WTC11 (cell line): ENCODE measurements around the gene ST3GAL5. TPM values are rescaled to one million over a fixed set of nuclear protein-coding genes. Genes with fewer than 3 reads are reported as not detected.

Experiments
- ATAC-seq: fragments of 200-7000 bp; cut with Tn5 transposase; 2 replicates; pipeline ENCODE4 v1.10.0; 2021; ENCODE audit warnings: mild to moderate bottlenecking, moderate library complexity
- CTCF ChIA-PET: fragments of 300-600 bp; sonication (Branson Sonifier 250); formaldehyde crosslinking; loops from one replicate; lab custom pipeline; 2021; ENCODE audit warnings: antibody characterized with exemption; lab: Charles Lee
- POLR2A ChIA-PET: fragments of 350-600 bp; sonication (Branson Sonifier 250); formaldehyde crosslinking; loops from one replicate; lab custom pipeline; 2021; ENCODE audit warnings: antibody characterized with exemption; lab: Charles Lee
- DNase-seq: peaks from one replicate; pipeline ENCODE4 v3.0.0; 2021; ENCODE audit warnings: low spot score
- H3K27ac Mint-ChIP-seq: 2 replicates; pipeline ENCODE4 v1.8.0; 2021; ENCODE audit warnings: mixed read lengths
- H3K27me3 Mint-ChIP-seq: 2 replicates; pipeline ENCODE4 v1.8.0; 2021; ENCODE audit warnings: low read depth, mild to moderate bottlenecking, moderate library complexity, mixed read lengths
- H3K36me3 Mint-ChIP-seq: 2 replicates; pipeline ENCODE4 v1.8.0; 2021; ENCODE audit warnings: mixed read lengths
- H3K4me1 Mint-ChIP-seq: 2 replicates; pipeline ENCODE4 v1.8.0; 2022; ENCODE audit warnings: mixed read lengths
- H3K4me3 Mint-ChIP-seq: 2 replicates; pipeline ENCODE4 v1.8.0; 2021; ENCODE audit warnings: mild to moderate bottlenecking, moderate library complexity, mixed read lengths
- H3K9me3 Mint-ChIP-seq: 2 replicates; pipeline ENCODE4 v1.8.0; 2021; ENCODE audit warnings: mixed read lengths
- CREM ChIP-seq: sonication (generic); formaldehyde crosslinking; IDR thresholded peaks from 2 replicates; pipeline ENCODE4 v1.8.1; 2022; ENCODE audit warnings: mild to moderate bottlenecking, missing genetic modification reagents, moderate library complexity
- ETV6 ChIP-seq: sonication (generic); formaldehyde crosslinking; IDR thresholded peaks from 2 replicates; pipeline ENCODE4 v1.8.1; 2022; ENCODE audit warnings: mild to moderate bottlenecking, missing genetic modification reagents
- FOXP1 ChIP-seq: sonication (generic); formaldehyde crosslinking; IDR thresholded peaks from 2 replicates; pipeline ENCODE4 v1.8.0; 2022; ENCODE audit warnings: missing genetic modification reagents, mild to moderate bottlenecking, moderate library complexity, borderline replicate concordance
- HMGA2 ChIP-seq: fragments of 250-450 bp; sonication (Bioruptor Pico); IDR thresholded peaks from 2 replicates; pipeline ENCODE4 v1.4.0; 2021; ENCODE audit warnings: mild to moderate bottlenecking, moderate library complexity
- MXD4 ChIP-seq: fragments of 250-450 bp; sonication (Bioruptor Pico); IDR thresholded peaks from 2 replicates; pipeline ENCODE4 v1.8.0; 2021; ENCODE audit warnings: mild to moderate bottlenecking, moderate library complexity, borderline replicate concordance
- NFATC4 ChIP-seq: fragments of 250-450 bp; sonication (Bioruptor Pico); IDR thresholded peaks from 2 replicates; pipeline ENCODE4 v1.9.0; 2021; ENCODE audit warnings: mild to moderate bottlenecking
- NFE2L1 ChIP-seq: sonication (generic); formaldehyde crosslinking; IDR thresholded peaks from 2 replicates; pipeline ENCODE4 v1.8.1; 2023; ENCODE audit warnings: missing genetic modification reagents
- NR3C1 ChIP-seq: sonication (generic); formaldehyde crosslinking; conservative IDR thresholded peaks from 2 replicates; pipeline ENCODE4 v1.8.1; 2023; ENCODE audit warnings: low read depth, mild to moderate bottlenecking, missing genetic modification reagents
- PRRX2 ChIP-seq: fragments of 250-450 bp; sonication (Bioruptor Pico); IDR thresholded peaks from 2 replicates; pipeline ENCODE4 v1.8.0; 2021; ENCODE audit warnings: mild to moderate bottlenecking
- TEAD1 ChIP-seq: sonication (generic); formaldehyde crosslinking; IDR thresholded peaks from 2 replicates; pipeline ENCODE4 v1.8.0; 2022; ENCODE audit warnings: mild to moderate bottlenecking, missing genetic modification reagents
- ZNF219 ChIP-seq: sonication (generic); formaldehyde crosslinking; IDR thresholded peaks from 2 replicates; pipeline ENCODE4 v1.8.0; 2023; ENCODE audit warnings: missing genetic modification reagents, mild to moderate bottlenecking, borderline replicate concordance
- ZNF317 ChIP-seq: sonication (generic); formaldehyde crosslinking; IDR thresholded peaks from 2 replicates; pipeline ENCODE4 v1.8.1; 2023; ENCODE audit warnings: low read depth, mild to moderate bottlenecking, moderate library complexity, missing genetic modification reagents, borderline replicate concordance
- total RNA-seq: library from RNA; stranded (reverse); gene quantifications from 3 replicates; pipeline ENCODE4 v1.2.3, GENCODE V29; 2021
- TF ChIP-seq, protein P1 (sequence below): sonication (generic); formaldehyde crosslinking; IDR thresholded peaks from 2 replicates; pipeline ENCODE4 v1.8.0; 2023; ENCODE audit warnings: missing genetic modification reagents
- TF ChIP-seq, protein P2 (sequence below): sonication (generic); formaldehyde crosslinking; IDR thresholded peaks from 2 replicates; pipeline ENCODE4 v1.8.1; 2022; ENCODE audit warnings: low read depth, mild to moderate bottlenecking, moderate library complexity, missing genetic modification reagents, borderline replicate concordance
- TF ChIP-seq, protein P3 (sequence below): fragments of 250-450 bp; sonication (Bioruptor Pico); IDR thresholded peaks from 2 replicates; pipeline ENCODE4 v1.9.0; 2021; ENCODE audit warnings: moderate library complexity, mild to moderate bottlenecking, inconsistent platforms, borderline replicate concordance
- TF ChIP-seq, protein P4 (sequence below): fragments of 250-450 bp; sonication (Bioruptor Pico); IDR thresholded peaks from 2 replicates; pipeline ENCODE4 v2.1.2; 2022; ENCODE audit warnings: mild to moderate bottlenecking, moderate library complexity
- TF ChIP-seq, protein P5 (sequence below): sonication (generic); formaldehyde crosslinking; IDR thresholded peaks from 2 replicates; pipeline ENCODE4 v1.8.1; 2023; ENCODE audit warnings: mild to moderate bottlenecking, missing genetic modification reagents

ST3GAL5 gene
- total RNA-seq, 1 experiment from 2014 or later, result 5.9 TPM

DNA sequence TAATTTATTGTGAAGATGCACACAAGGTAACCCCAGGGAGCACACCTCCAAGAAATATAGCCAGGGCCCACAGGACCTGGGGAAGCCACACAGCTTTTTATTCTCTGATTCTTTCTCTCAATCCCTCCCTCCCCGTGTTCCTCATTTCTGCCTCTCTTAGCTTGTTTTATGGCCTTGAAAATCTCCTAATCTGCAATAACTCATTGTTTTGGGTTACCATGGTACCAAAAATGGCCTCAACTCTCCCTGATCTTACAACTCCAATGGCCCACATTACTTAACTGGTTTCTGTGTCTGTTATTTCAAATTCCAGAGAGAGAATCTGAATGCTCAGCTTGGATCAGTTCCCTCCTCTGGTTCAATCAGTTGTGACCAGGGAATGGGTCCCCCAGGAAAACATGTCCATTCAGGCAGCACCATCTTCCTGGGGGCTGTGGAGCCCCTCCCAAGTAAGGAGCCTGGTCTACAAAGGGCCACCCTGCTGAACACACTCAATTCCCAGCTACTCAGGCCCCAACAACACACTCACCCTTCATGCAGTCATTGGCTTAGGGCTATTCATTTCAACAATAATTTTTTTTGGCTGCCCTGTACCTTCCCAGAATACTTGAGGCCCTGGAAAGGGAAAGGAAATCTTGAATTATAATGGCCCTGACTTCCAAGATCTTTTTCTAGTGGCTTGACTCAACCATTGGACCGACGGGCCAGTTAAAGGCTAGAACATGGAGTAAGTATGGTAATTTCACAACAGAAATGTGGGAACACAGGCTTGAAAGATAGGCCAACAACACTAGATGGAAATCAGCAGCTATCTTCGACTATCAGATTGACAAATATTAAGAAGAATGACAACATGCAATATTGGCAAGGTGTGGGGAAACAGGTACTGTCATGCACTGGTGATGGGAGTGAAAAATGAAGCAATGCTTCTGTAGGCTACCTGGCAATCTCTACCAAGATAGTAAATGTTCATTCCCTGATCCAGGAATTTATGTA is 41.6 kb upstream of the ST3GAL5 start:
- ATAC-seq (no peak), DNase-seq (no peak)
- Mint-ChIP-seq H3K36me3 (no peaks in the 10 kb centered on the region), H3K4me3 (no peak overlapping the region), H3K27ac (no peak overlapping the region), H3K9me3 (peaks cover 8% of the 10 kb centered on the region), H3K27me3 (no peaks in the 10 kb centered on the region; the same call in 1 of the 2 replicates), H3K4me1 (peaks cover 3% of the 10 kb centered on the region)
- CTCF ChIA-PET, result interaction anchor here (1.4 to 1.5 kb wide), 2 partner anchors 103 to 158 kb away, joined by 3 to 4 read pairs; no protein-coding TSS in a partner anchor
- POLR2A ChIA-PET, result no interaction called here
- TF ChIP-seq NFE2L1 (CRISPR knock-in tag) (no peak), TEAD1 (CRISPR knock-in tag) (no peak), ZNF219 (CRISPR knock-in tag) (no peak), NFATC4 (no peak), HMGA2 (CRISPR knock-in tag) (no peak), ZNF317 (CRISPR knock-in tag) (no peak), CREM (no peak), PRRX2 (CRISPR knock-in tag) (no peak), NR3C1 (CRISPR knock-in tag) (no peak), FOXP1 (no peak), ETV6 (CRISPR knock-in tag) (no peak), MXD4 (CRISPR knock-in tag) (no peak)
- TF ChIP-seq, protein P1, sequence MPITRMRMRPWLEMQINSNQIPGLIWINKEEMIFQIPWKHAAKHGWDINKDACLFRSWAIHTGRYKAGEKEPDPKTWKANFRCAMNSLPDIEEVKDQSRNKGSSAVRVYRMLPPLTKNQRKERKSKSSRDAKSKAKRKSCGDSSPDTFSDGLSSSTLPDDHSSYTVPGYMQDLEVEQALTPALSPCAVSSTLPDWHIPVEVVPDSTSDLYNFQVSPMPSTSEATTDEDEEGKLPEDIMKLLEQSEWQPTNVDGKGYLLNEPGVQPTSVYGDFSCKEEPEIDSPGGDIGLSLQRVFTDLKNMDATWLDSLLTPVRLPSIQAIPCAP (CRISPR knock-in tag), result no peak
- TF ChIP-seq, protein P2, sequence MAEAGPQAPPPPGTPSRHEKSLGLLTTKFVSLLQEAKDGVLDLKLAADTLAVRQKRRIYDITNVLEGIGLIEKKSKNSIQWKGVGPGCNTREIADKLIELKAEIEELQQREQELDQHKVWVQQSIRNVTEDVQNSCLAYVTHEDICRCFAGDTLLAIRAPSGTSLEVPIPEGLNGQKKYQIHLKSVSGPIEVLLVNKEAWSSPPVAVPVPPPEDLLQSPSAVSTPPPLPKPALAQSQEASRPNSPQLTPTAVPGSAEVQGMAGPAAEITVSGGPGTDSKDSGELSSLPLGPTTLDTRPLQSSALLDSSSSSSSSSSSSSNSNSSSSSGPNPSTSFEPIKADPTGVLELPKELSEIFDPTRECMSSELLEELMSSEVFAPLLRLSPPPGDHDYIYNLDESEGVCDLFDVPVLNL (CRISPR knock-in tag), result no peak
- TF ChIP-seq, protein P3, sequence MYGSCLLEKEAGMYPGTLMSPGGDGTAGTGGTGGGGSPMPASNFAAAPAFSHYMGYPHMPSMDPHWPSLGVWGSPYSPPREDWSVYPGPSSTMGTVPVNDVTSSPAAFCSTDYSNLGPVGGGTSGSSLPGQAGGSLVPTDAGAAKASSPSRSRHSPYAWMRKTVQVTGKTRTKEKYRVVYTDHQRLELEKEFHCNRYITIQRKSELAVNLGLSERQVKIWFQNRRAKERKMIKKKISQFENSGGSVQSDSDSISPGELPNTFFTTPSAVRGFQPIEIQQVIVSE (CRISPR knock-in tag), result no peak
- TF ChIP-seq, protein P4, sequence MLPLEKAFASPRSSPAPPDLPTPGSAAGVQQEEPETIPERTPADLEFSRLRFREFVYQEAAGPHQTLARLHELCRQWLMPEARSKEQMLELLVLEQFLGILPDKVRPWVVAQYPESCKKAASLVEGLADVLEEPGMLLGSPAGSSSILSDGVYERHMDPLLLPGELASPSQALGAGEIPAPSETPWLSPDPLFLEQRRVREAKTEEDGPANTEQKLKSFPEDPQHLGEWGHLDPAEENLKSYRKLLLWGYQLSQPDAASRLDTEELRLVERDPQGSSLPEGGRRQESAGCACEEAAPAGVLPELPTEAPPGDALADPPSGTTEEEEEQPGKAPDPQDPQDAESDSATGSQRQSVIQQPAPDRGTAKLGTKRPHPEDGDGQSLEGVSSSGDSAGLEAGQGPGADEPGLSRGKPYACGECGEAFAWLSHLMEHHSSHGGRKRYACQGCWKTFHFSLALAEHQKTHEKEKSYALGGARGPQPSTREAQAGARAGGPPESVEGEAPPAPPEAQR (CRISPR knock-in tag), result no peak
- TF ChIP-seq, protein P5, sequence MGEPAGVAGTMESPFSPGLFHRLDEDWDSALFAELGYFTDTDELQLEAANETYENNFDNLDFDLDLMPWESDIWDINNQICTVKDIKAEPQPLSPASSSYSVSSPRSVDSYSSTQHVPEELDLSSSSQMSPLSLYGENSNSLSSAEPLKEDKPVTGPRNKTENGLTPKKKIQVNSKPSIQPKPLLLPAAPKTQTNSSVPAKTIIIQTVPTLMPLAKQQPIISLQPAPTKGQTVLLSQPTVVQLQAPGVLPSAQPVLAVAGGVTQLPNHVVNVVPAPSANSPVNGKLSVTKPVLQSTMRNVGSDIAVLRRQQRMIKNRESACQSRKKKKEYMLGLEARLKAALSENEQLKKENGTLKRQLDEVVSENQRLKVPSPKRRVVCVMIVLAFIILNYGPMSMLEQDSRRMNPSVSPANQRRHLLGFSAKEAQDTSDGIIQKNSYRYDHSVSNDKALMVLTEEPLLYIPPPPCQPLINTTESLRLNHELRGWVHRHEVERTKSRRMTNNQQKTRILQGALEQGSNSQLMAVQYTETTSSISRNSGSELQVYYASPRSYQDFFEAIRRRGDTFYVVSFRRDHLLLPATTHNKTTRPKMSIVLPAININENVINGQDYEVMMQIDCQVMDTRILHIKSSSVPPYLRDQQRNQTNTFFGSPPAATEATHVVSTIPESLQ, result no peak
